OCI-LY7 (cell line): ENCODE data around the gene ITPRID1.

Source experiments
- CTCF ChIP-seq: fragments of 200-600 bp; sonication (generic); conservative IDR thresholded peaks from 2 replicates; pipeline ENCODE4 v1.5.1; 2014; ENCODE audit warnings: mild to moderate bottlenecking, antibody characterized with exemption, low read length, moderate library complexity, mixed read lengths
- EZH2phosphoT487 ChIP-seq: fragments of 200-600 bp; sonication (generic); IDR thresholded peaks from 2 replicates; pipeline ENCODE4 v1.6.1; 2018; ENCODE audit warnings: low read depth, borderline replicate concordance, mild to moderate bottlenecking, mixed run types, antibody characterized with exemption, low read length, moderate library complexity, mixed read lengths

- no peak for TF ChIP-seq CTCF
- TF ChIP-seq EZH2phosphoT487 = no peak
Observed at GRCh38 chr7:31475368-31475767, 38.5 kb upstream of the ITPRID1 start.
